ENCODE results near the gene FLOT1. TPM values are rescaled to one million over a fixed set of nuclear protein-coding genes. Genes with fewer than 3 reads are reported as not detected.

The FLOT1 gene
- total and polyA plus RNA-seq, 2 of the 13 experiments (the other 11 are each of a cell fraction or from before 2014, with no cell fraction given) = 82.3 to 130 TPM

GRCh38 chr6:30782425-30783014, 40.0 kb upstream of the FLOT1 start (continued):
- TF ChIP-seq HOMEZ (CRISPR knock-in tag; IDR thresholded peaks at IDR 0.05; ENCODE audit: low read depth) (peak; percentile 49; the same call in 1 of the 2 replicates), DNMT3B (CRISPR knock-in tag; conservative IDR thresholded peaks at IDR 0.05) (no peak), ZNF382 (CRISPR knock-in tag; IDR thresholded peaks at IDR 0.05; ENCODE audit: borderline replicate concordance) (no peak), ATAD3A (CRISPR knock-in tag; IDR thresholded peaks at IDR 0.05) (no peak), FOXK2 (IDR thresholded peaks at IDR 0.05) (no peak), RARG (CRISPR knock-in tag; IDR thresholded peaks at IDR 0.05; ENCODE audit: low read depth) (no peak), SIN3B (IDR thresholded peaks at IDR 0.05; ENCODE audit: low read length) (no peak), ZNF550 (CRISPR knock-in tag; IDR thresholded peaks at IDR 0.05; ENCODE audit: borderline replicate concordance) (no peak), HMGXB4 (CRISPR knock-in tag; IDR thresholded peaks at IDR 0.05; ENCODE audit: borderline replicate concordance in 1 of 2, low read depth in 1 of 2) (no peak), ETV6 (CRISPR knock-in tag; conservative IDR thresholded peaks at IDR 0.05) (no peak), ZNF607 (CRISPR knock-in tag; IDR thresholded peaks at IDR 0.05; ENCODE audit: borderline replicate concordance) (no peak), CBX2 (IDR thresholded peaks at IDR 0.05; ENCODE audit: low read depth, low read length) (no peak), CBX2 (CRISPR knock-in tag; IDR thresholded peaks at IDR 0.05; ENCODE audit: low read depth) (peak; percentile 59; the same call in 1 of the 2 replicates), DMAP1 (CRISPR knock-in tag; IDR thresholded peaks at IDR 0.05) (no peak; the same call in 1 of the 2 replicates), EEA1 (CRISPR knock-in tag; IDR thresholded peaks at IDR 0.05; ENCODE audit: borderline replicate concordance) (no peak), ZNF850 (CRISPR knock-in tag; conservative IDR thresholded peaks at IDR 0.05) (no peak), NCOA5 (CRISPR knock-in tag; IDR thresholded peaks at IDR 0.05) (no peak), IRF2 (CRISPR knock-in tag; IDR thresholded peaks at IDR 0.05) (no peak), ZNF441 (CRISPR knock-in tag; IDR thresholded peaks at IDR 0.05; ENCODE audit: borderline replicate concordance) (no peak), KAT2B (IDR thresholded peaks at IDR 0.05; ENCODE audit: borderline replicate concordance, low read depth, low read length) (peak; percentile 45; the same call in 1 of the 2 replicates), PATZ1 (CRISPR knock-in tag; IDR thresholded peaks at IDR 0.05) (no peak; the same call in 1 of the 2 replicates), SMYD3 (CRISPR knock-in tag; IDR thresholded peaks at IDR 0.05) (peak; percentile 71; the same call in 1 of the 2 replicates), TCF7 (IDR thresholded peaks at IDR 0.05; ENCODE audit: low read depth) (peak; percentile 80), MYC (CRISPR knock-in tag; IDR thresholded peaks at IDR 0.05; ENCODE audit: borderline replicate concordance) (no peak), ZBTB26 (CRISPR knock-in tag; IDR thresholded peaks at IDR 0.05; ENCODE audit: borderline replicate concordance) (no peak), ZSCAN21 (CRISPR knock-in tag; IDR thresholded peaks at IDR 0.05; ENCODE audit: borderline replicate concordance) (no peak)
